K562 (cell line): ENCODE measurements around the gene SLC38A2. TPM values are rescaled to one million over a fixed set of nuclear protein-coding genes. Genes with fewer than 3 reads are reported as not detected.
A peak's percentile ranks its signal among the peaks of the same experiment; 100 is the strongest.

Experiments
- ATAC-seq: fragments of 200-7000 bp; cut with Tn5 transposase; 3 replicates; pipeline ENCODE4 v1.9.1; 2020; ENCODE audit warnings: moderate library complexity
- BruUV-seq: library from RNA; stranded (reverse); fragments of 400-500 nt; replicated peaks from 2 replicates; lab custom pipeline; 2021; lab: Mats Ljungman, UMichigan
- CTCF ChIA-PET: fragments of 300-600 bp; formaldehyde crosslinking; extraction: SDS; loops from one replicate; lab custom pipeline; 2021; ENCODE audit warnings: low intra/inter-chr PET ratio; lab: Yijun Ruan, JAX
- POLR2A ChIA-PET: fragments of 300-600, 350-650 bp; sonication (Branson Sonifier 250); formaldehyde crosslinking; extraction: SDS; loops from one replicate; lab custom pipeline; 2021; ENCODE audit warnings: antibody characterized with exemption, inconsistent platforms; lab: Yijun Ruan, JAX
- DNase-seq, 4 experiments: peaks; one replicate each; pipeline versions ENCODE4 v3.0.0 to v3.0.0-alpha.2; 2011 to 2018; ENCODE audit warnings: low spot score in 3 of 4, mixed read lengths in 3 of 4; ENCODE audit errors: extremely low read depth in 1 of 4
- FAIRE-seq: peaks from 2 replicates; lab custom pipeline; 2011; peaks lifted over from hg19 to GRCh38; lab: Jason Lieb, UNC
- H2AFZ ChIP-seq: 2 replicates; pipeline ENCODE4 v1.6.0; 2011; ENCODE audit warnings: low read depth, low read length, control low read depth, inconsistent platforms
- H3K27ac ChIP-seq: fragments of 200-600 bp; 3 replicates; pipeline ENCODE4 v1.8.0; 2011; ENCODE audit warnings: low read depth, mild to moderate bottlenecking, control low read depth, inconsistent platforms, low read length, moderate library complexity, mixed read lengths; ENCODE audit errors: extremely low read depth
- H3K27me3 ChIP-seq, 2 experiments: fragments of 300-600 bp in 1 of 2; 2 replicates in 1 of 2; 3 replicates in 1 of 2; pipeline versions ENCODE4 v1.6.0 to v1.8.0; 2011; ENCODE audit warnings: inconsistent platforms in 2 of 2, low read length in 2 of 2, mild to moderate bottlenecking in 1 of 2, mixed read lengths in 1 of 2, moderate library complexity in 1 of 2; ENCODE audit not compliant: control insufficient read depth in 2 of 2, insufficient read depth in 2 of 2
- H3K36me3 ChIP-seq: fragments of 300-600 bp; 3 replicates; pipeline ENCODE4 v1.8.0; 2011; ENCODE audit warnings: mild to moderate bottlenecking, low read length, inconsistent platforms; ENCODE audit not compliant: control insufficient read depth, insufficient read depth
- H3K4me1 ChIP-seq, 2 experiments: fragments of 200-600 bp in 1 of 2; replicated peaks in 1 of 2; 2 replicates in 1 of 2; 3 replicates in 1 of 2; pipeline versions ENCODE4 v1.5.1 to v1.8.0; 2011; ENCODE audit warnings: inconsistent platforms in 2 of 2, low read length in 2 of 2, mild to moderate bottlenecking in 1 of 2, mixed read lengths in 1 of 2, moderate library complexity in 1 of 2; ENCODE audit not compliant: control insufficient read depth in 2 of 2, insufficient read depth in 2 of 2
- H3K4me2 ChIP-seq: 2 replicates; pipeline ENCODE4 v1.6.1; 2011; ENCODE audit warnings: low read length, control low read depth, inconsistent platforms, mixed read lengths; ENCODE audit not compliant: insufficient read depth
- H3K4me3 ChIP-seq: fragments of 200-600 bp; sonication (generic), shearing (Covaris generic); 2 replicates; pipeline ENCODE4 v1.5.1; 2016; ENCODE audit warnings: control low read depth, inconsistent platforms
- H3K79me2 ChIP-seq: fragments of 200-600 bp; 3 replicates; pipeline ENCODE4 v1.8.0; 2011; ENCODE audit warnings: low read length, inconsistent platforms; ENCODE audit not compliant: control insufficient read depth, insufficient read depth
- H3K9ac ChIP-seq, 2 experiments: 2 replicates each; pipeline versions ENCODE4 v1.6.0 to v1.6.1; 2011; ENCODE audit warnings: low read depth in 2 of 2, low read length in 2 of 2, control low read depth in 1 of 2, inconsistent platforms in 1 of 2, mild to moderate bottlenecking in 1 of 2, mixed read lengths in 1 of 2; ENCODE audit not compliant: insufficient read depth in 1 of 2
- H3K9me1 ChIP-seq: one replicate; pipeline ENCODE4 v1.6.0; 2011; ENCODE audit warnings: inconsistent platforms, mild to moderate bottlenecking, low read length, moderate library complexity; ENCODE audit not compliant: control insufficient read depth, insufficient read depth
- H3K9me3 ChIP-seq: replicated peaks from 2 replicates; pipeline ENCODE4 v1.5.1; 2011; ENCODE audit warnings: low read depth, low read length, inconsistent platforms; ENCODE audit not compliant: control insufficient read depth, insufficient read depth
- H4K20me1 ChIP-seq: replicated peaks from 2 replicates; pipeline ENCODE4 v1.6.1; 2011; ENCODE audit warnings: low read length, inconsistent platforms, mixed read lengths; ENCODE audit not compliant: control insufficient read depth, insufficient read depth
- CGGBP1 ChIP-seq: fragments of 250-450 bp; sonication (Bioruptor Pico); IDR thresholded peaks from 2 replicates; pipeline ENCODE4 v1.9.0; 2021; ENCODE audit warnings: mild to moderate bottlenecking
- IFI16 ChIP-seq: fragments of 250-450 bp; sonication (Bioruptor Pico); IDR thresholded peaks from 2 replicates; pipeline ENCODE4 v2.1.2; 2022; ENCODE audit warnings: mild to moderate bottlenecking, inconsistent platforms
- MECOM ChIP-seq: fragments of 250-450 bp; sonication (Bioruptor Pico); IDR thresholded peaks from 2 replicates; pipeline ENCODE4 v1.8.0; 2022; ENCODE audit warnings: inconsistent platforms
- MIER1 ChIP-seq: fragments of 450-650 bp; IDR thresholded peaks from 2 replicates; pipeline ENCODE4 v1.6.1; 2016; ENCODE audit warnings: antibody characterized with exemption, mild to moderate bottlenecking, low read depth
- NRF1 ChIP-seq, 2 experiments: fragments of 450-650 bp; IDR thresholded peaks in 1 of 2; conservative IDR thresholded peaks in 1 of 2; 2 replicates each; pipeline ENCODE4 v1.6.1; 2014; ENCODE audit warnings: mild to moderate bottlenecking in 2 of 2
- ZBTB2 ChIP-seq: fragments of 450-650 bp; IDR thresholded peaks from 2 replicates; pipeline ENCODE4 v1.6.1; 2016; ENCODE audit warnings: antibody characterized with exemption
- ZKSCAN8 ChIP-seq: fragments of 200-800 bp; sonication (Bioruptor generic); IDR thresholded peaks from 2 replicates; pipeline ENCODE4 v1.6.1; 2016; ENCODE audit warnings: missing genetic modification characterization, missing compliant biosample characterization
- ZNF311 ChIP-seq: fragments of 250-450 bp; sonication (Bioruptor Pico); IDR thresholded peaks from 2 replicates; pipeline ENCODE4 v1.4.0; 2020; ENCODE audit warnings: mild to moderate bottlenecking, moderate library complexity
- ZNF668 ChIP-seq: fragments of 250-450 bp; sonication (Bioruptor Pico); IDR thresholded peaks from 2 replicates; pipeline ENCODE4 v1.8.0; 2022; ENCODE audit warnings: mild to moderate bottlenecking, inconsistent platforms
- WGBS: fragments of 100-300 bp; shearing (Covaris generic); methylation state at CpG from one replicate; pipeline ENCODE4 v1.1.6; 2016; ENCODE audit warnings: low coverage, mixed read lengths; ENCODE audit not compliant: insufficient coverage; ENCODE audit errors: missing lambda C conversion rate; 5-methylcytosine and 5-hydroxymethylcytosine counted together
- in situ Hi-C: fragments of 300-500 bp; cut with MboI; formaldehyde crosslinking; loops from 4 replicates; pipeline ENCODE4 v1.15.0; 2018; ENCODE audit warnings: inconsistent platforms, mixed read lengths
- intact Hi-C: fragments of 100-400 bp; cut with micrococcal nuclease; formaldehyde crosslinking; loops from 2 replicates; pipeline ENCODE4 v1.14.2; 2022
- polyA plus RNA-seq, 8 experiments: library from polyadenylated mRNA; depleted of rRNA in 4 of 8; stranded (reverse) in 5 of 8; unstranded in 3 of 8; fragments of >200 nt; fragmentation: Nextera tagmentation in 2 of 8; fragmentation: Illumina TruSeq in 1 of 8; extraction: Ambion mirVana in 2 of 8; extraction: Trizol in 1 of 8; gene quantifications; 2 replicates each; pipeline versions ENCODE4 v1.2.1 to v1.2.3, GENCODE V29; 2011 to 2014; ENCODE audit warnings: inconsistent platforms in 1 of 8, missing spikeins in 1 of 8
- total RNA-seq, 7 experiments: library from RNA; depleted of rRNA in 6 of 7; stranded (reverse); fragments of >200 nt in 6 of 7; fragmentation: Illumina TruSeq in 2 of 7; extraction: Trizol in 2 of 7; gene quantifications; 2 replicates each; pipeline versions ENCODE4 v1.2.1 to v1.2.3, GENCODE V29; 2011 to 2021; ENCODE audit warnings: low replicate concordance in 1 of 7

SLC38A2 gene
- total and polyA plus RNA-seq, 9 of the 15 experiments (the other 6 are each of a cell fraction or from before 2014, with no cell fraction given): 98.7 to 292 (median 143) TPM

- TF ChIP-seq CGGBP1 (CRISPR knock-in tag) (no peak), IFI16 (CRISPR knock-in tag) (peak; percentile 60; the same call in 1 of the 2 replicates), ZKSCAN8 (CRISPR knock-in tag) (0 out of 2 replicates have a peak, but pooled peaks have one; percentile 65), ZBTB2 (0 out of 2 replicates have a peak, but pooled peaks have one; percentile 30), ZNF668 (CRISPR knock-in tag) (peak; percentile 75; the same call in 1 of the 2 replicates), MIER1 (0 out of 2 replicates have a peak, but pooled peaks have one; percentile 24)
Measured at GRCh38 chr12:46382408-46382963, 9.9 kb upstream of the SLC38A2 start (continued).

- ATAC-seq: no peak
- H2AFZ ChIP-seq: peak overlapping the region; percentile 20; the same call in 1 of the 2 replicates
- CTCF ChIA-PET: no interaction called here
Measured at GRCh38 chr12:46380881-46381280, 8.3 kb upstream of the SLC38A2 start.

More at GRCh38 chr12:46380881-46381280, 8.3 kb upstream of the SLC38A2 start:
- Histone ChIP-seq H3K9me3 (peaks cover 4% of the 10 kb centered on the region; the same call in 1 of the 2 replicates), H4K20me1 (no peaks in the 10 kb centered on the region)
- TF ChIP-seq ZNF311 (CRISPR knock-in tag) (0 out of 2 replicates have a peak, but pooled peaks have one; percentile 27), MECOM (CRISPR knock-in tag) (no peak), NRF1 (conservative IDR thresholded peaks at IDR 0.05 in 1 of 2, IDR thresholded peaks at IDR 0.05 in 1 of 2) (no peak)
- TF ChIP-seq, all 486 proteins: peak for 1
- Histone ChIP-seq H3K4me3 (no peak overlapping the region), H3K4me2 (no peak overlapping the region), H3K9ac (no peak overlapping the region), H3K36me3 (no peaks in the 10 kb centered on the region), H3K27me3 (no peaks in the 10 kb centered on the region), H3K27ac (no peak overlapping the region), H3K4me1 (peaks cover 16 to 47% of the 10 kb centered on the region in 2 experiments), H3K79me2 (peaks cover 29% of the 10 kb centered on the region), H3K9me1 (no peaks in the 10 kb centered on the region)
- POLR2A ChIA-PET: interaction anchor here (0.9 to 1.5 kb wide), 2 partner anchors 10 kb away, joined by 3 to 7 read pairs; no protein-coding TSS in a partner anchor
- DNase-seq: no peak
- 20% methylated on average over 1 of the region's 1 CpG for WGBS
- in situ Hi-C loops: no loop called here
- no TSS peak for BruUV-seq
- no peak for FAIRE-seq
- intact Hi-C loops: loop anchor here (5.0 to 10.0 kb wide), 3 partner anchors 91 to 144 kb away; partner anchors contain the start of gene SLC38A1
